HG03378 (cell line): ENCODE measurements around the gene RAPGEF2.

Source experiments
- ATAC-seq: cut with Tn5 transposase; IDR thresholded peaks from one replicate; pipeline ENCODE4 v1.9.1; 2021; ENCODE audit warnings: mild to moderate bottlenecking, moderate library complexity; ENCODE audit not compliant: unreplicated experiment

RAPGEF2 gene

DNA sequence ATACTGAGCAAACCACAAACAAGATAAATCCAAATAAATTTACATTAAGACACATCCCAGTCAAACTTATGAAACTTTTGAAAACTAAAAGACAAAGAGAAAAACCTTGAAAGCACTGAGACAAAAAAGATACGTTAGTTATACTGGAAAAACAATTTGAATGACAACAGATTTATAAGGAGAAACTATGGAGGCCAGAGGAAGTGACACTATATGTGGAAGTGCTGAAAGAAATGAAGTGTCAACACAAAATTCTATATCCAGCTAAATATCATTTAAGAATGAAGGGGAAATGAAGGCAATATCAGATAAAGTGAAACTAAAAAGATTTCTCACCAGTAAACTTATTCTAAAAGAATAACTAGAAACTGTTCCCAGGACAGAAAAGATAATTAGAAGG, 283.7 kb downstream of the RAPGEF2 start:
- no peak for ATAC-seq

DNA sequence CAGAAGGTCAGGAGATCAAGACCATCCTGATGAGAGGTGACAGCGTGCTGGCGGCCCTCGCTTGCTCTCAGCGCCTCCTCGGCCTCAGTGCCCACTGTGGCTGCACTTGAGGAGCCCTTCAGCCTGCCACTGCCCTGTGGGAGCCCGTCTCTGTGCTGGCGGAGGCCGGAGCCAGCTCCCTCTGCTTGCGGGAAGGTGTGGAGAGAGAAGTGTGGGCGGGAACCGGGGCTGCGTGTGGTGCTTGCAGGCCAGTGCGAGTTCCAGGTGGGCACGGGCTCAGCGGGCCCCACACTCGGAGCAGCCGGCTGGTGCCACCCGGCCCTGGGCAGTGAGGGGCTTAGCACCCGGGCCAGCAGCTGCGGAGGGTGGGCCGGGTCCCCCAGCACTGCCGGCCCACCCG, 286.9 kb downstream of the RAPGEF2 start:
- no peak for ATAC-seq

DNA sequence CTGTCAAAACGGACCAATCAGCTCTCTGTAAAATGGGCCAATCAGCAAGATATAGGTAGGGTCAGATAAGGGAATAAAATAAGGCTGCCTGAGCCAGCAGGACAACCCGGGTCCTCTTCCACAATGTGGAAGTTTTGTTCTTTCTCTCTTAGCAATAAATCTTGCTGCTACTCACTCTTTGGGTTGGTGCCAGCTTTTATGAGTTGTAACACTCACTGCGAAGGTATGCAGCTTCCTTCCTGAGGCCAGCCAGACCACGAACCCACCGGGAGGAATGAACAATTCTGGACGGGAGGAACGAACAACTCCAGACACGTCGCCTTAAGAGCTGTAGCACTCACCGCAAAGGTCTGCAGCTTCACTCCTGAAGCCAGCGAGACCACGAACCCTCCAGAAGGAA, 287.8 kb downstream of the RAPGEF2 start:
- no peak for ATAC-seq

DNA sequence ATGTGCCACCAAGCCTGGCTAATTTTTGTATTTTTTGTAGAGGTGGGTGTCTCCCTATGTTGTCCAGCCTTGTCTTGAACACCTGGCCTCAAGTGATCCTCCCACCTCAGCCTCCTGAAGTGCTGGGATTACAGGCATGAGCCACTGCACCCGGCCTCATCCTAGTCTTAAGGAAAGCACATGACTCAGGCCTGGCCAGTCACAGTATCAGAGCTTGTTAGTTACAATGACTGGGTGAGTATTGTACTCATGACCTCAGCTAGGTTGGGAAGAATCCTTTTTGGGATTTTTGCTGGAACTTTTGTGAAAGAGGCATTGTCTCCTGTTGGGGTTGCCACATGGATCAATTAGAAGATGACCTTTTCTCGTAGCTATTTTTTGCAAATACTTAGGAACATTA, 292.8 kb downstream of the RAPGEF2 start:
- ATAC-seq, result no peak

DNA sequence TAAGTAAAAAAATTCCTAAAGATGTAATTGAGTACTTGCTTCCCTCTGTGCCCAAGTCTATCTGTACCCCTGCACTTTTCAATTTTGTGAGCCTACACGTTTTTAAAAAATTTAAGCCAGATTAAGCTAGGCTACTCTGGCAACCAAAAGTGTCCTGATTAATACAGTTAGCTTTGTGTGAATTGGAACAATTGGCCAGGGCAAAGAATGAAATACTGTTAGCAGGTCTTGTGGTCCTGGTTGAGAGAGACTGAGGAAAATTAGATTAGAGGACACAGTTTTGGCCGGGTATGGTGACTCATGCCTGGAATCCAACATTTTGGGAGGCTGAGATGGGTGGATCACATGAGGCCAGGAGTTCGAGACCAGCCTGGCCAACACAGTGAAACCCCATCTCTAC, 293.3 kb downstream of the RAPGEF2 start:
- no peak for ATAC-seq

DNA sequence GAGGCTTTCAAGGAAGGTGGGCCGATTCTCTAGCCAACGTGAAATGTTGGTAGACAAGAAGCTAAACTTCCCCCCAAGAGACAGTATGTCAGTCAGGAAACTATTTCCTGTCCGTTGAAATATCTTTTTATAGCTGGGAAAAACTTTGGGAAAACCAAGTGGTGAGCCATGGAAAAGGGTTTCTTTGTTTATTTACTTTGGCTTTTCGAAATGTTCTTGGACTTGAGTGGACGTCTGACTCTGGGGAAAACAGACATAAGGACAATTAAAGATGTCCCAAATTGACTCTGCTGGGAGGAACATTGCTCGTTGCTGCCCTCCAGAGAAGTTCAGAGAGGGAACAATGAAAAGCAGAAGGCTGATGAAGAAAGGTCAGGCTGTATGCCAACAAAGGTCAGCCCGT, 295.4 kb downstream of the RAPGEF2 start:
- no peak for ATAC-seq

DNA sequence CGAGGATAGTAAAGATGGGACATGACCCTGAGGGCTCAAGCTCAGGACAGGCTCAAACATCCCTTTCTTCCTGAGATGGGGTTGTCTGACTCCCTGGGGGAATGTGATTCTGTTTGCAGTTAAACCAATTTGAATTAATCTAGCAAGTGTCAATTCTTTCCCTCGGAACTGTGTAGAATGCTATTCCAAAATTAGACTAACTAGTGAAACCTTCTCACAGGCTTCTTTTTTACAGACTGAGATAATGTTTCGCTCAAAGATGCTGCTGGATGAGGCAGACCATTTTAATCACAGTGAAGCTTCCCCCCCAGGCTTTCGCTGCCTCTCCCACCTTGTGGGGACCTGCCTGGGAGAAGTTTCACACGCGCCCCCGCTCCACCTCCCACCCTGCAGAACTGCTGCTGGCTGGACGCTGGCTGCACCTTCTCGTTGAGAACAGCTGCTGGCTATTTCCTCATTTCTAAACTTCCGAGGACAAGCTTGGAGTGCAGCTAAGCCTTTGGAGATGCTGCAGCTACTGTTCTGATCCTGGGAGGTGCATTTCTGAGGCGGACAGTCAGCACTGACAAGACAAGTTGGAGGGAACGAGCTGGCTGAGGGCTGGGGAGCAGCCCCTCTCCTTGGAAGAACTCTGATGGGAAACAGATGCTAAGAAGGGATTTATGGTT, 297.8 kb downstream of the RAPGEF2 start:
- ATAC-seq, result no peak

DNA sequence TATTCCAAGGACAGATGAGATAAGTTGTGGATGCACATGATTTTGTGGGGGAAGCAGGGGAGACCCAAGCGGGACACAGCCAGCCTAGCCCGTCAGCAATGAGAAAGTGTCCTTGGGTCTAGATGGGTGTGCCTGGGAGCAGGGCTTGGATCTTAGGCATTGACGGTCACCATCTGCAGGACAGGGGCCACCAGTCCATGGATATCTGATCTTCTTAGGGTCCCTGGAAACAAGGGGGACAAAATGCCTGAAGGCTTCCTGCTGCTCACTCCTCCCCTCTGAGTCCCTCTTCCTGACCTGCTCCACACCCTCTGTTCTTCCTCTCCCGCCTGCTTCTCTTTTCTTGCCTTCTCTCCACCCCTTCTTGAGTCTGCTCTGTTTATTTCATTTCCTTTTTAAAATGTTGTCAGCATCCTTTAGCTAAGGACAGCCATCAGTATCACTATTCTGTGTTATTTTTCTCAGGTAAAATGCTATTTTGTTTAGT, 298.4 kb downstream of the RAPGEF2 start:
- ATAC-seq, result no peak

DNA sequence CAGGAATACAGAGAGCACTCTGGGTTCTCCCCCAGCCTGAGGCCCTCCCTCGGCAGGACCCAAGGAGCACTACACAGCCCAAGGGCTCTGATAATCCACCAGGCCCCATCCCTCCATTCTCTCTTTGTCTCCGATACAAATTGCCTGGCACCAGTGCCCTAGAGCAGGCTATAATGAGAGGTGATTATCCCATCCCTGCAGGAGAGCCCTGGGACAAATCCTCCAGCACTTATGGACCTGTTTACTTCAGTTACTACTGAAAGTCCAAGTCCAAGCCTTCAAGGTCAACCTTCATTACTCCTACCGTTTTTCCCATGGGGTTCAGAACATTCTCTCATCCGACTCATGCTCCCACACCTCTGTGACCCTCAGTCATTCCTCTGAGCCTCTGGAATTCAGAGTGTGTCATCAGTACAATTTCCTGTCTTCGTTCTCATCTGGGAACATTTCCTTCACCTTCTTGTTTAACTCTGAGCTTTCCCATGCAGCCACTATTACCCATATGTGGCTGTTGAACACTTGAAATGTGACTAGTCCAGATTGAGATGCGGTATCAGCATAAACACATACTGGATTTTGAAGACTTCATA, 299.0 kb downstream of the RAPGEF2 start:
- ATAC-seq, result no peak
